Fibroblast of upper back skin (primary cell): ENCODE measurements around the gene ABCA1.
"Not testable (repeated sequence)": the region's sequence is repeated elsewhere in the genome, so short reads cannot be mapped to it uniquely, and the experiment has no call there.

Experiments
- DNase-seq: peaks from one replicate; pipeline ENCODE4 v3.0.0-alpha.2; 2013

The ABCA1 gene, protein sequence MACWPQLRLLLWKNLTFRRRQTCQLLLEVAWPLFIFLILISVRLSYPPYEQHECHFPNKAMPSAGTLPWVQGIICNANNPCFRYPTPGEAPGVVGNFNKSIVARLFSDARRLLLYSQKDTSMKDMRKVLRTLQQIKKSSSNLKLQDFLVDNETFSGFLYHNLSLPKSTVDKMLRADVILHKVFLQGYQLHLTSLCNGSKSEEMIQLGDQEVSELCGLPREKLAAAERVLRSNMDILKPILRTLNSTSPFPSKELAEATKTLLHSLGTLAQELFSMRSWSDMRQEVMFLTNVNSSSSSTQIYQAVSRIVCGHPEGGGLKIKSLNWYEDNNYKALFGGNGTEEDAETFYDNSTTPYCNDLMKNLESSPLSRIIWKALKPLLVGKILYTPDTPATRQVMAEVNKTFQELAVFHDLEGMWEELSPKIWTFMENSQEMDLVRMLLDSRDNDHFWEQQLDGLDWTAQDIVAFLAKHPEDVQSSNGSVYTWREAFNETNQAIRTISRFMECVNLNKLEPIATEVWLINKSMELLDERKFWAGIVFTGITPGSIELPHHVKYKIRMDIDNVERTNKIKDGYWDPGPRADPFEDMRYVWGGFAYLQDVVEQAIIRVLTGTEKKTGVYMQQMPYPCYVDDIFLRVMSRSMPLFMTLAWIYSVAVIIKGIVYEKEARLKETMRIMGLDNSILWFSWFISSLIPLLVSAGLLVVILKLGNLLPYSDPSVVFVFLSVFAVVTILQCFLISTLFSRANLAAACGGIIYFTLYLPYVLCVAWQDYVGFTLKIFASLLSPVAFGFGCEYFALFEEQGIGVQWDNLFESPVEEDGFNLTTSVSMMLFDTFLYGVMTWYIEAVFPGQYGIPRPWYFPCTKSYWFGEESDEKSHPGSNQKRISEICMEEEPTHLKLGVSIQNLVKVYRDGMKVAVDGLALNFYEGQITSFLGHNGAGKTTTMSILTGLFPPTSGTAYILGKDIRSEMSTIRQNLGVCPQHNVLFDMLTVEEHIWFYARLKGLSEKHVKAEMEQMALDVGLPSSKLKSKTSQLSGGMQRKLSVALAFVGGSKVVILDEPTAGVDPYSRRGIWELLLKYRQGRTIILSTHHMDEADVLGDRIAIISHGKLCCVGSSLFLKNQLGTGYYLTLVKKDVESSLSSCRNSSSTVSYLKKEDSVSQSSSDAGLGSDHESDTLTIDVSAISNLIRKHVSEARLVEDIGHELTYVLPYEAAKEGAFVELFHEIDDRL (N-terminal part only)

DNA sequence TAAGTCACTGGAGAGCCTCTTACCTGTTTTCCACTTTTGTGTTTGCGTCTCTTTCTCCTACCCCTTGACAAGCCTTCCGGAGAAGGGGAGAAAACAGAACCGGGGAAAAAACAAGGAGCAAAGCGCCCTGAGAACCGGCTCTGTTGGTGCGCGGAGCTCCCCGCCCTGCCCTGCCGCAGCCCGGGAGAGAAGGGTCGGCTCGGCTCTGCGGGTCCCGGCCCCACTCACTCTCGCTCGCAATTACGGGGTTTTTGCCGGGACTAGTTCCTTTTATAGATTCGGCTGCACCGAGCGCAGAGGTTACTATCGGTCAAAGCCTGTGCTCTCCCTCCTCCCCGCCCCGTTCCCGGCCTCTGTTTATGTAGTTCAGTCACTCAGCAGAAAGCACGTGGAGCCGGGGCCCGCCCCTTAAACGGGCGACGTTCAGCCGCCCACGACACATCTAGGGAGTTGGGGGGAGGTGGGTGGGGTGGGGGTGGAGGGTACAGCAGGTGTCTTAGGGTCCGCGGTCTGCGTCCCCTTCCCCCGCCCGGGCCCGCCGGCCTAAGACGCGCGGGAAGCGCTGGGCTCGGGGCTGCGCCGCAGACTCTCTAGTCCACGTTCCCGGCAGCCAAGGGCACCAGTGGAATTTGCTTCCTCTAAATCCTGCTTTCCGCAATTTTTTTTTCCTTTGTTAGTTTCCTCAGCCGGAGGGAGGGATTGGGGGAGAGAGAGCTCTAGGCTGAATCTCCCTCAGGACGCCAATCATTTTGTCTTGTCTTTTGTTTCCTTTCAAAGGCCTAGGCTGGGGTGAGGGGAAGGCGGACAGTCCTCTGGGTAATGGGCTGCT is at the start of gene ABCA1:
TSS of gene ABCA1 (minus strand) at position 244 of the 829 bp plus-strand sequence. CDS start 24,476 bp downstream, outside the sequence.
- peak; percentile 83 for DNase-seq

- DNase-seq: no peak
These were observed 49.6 kb upstream of the ABCA1 start for GRCh38 chr9:104977580-104977979.

DNA sequence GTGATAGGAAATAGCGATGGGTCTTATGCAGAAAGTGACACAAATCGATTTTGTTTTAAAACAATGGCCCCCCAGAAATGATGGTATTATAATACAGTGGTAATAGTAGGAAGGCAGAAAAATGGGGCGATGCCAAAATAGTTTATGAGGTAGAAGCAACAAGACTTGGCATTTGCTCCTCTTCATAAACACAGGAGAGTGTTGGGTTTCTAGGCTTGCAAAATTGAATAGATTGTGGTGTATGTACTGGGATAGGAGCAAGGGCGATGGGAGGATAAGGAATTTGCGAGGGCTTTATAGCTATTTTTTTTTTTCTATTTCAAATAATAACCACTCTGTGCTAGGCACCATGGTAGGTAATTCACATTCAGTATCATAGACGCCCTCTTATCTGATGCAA is 49.2 kb upstream of the ABCA1 start:
- DNase-seq: no peak

- DNase-seq: not testable (repeated sequence)
These were observed 48.1 kb upstream of the ABCA1 start for GRCh38 chr9:104975966-104976595.

DNA sequence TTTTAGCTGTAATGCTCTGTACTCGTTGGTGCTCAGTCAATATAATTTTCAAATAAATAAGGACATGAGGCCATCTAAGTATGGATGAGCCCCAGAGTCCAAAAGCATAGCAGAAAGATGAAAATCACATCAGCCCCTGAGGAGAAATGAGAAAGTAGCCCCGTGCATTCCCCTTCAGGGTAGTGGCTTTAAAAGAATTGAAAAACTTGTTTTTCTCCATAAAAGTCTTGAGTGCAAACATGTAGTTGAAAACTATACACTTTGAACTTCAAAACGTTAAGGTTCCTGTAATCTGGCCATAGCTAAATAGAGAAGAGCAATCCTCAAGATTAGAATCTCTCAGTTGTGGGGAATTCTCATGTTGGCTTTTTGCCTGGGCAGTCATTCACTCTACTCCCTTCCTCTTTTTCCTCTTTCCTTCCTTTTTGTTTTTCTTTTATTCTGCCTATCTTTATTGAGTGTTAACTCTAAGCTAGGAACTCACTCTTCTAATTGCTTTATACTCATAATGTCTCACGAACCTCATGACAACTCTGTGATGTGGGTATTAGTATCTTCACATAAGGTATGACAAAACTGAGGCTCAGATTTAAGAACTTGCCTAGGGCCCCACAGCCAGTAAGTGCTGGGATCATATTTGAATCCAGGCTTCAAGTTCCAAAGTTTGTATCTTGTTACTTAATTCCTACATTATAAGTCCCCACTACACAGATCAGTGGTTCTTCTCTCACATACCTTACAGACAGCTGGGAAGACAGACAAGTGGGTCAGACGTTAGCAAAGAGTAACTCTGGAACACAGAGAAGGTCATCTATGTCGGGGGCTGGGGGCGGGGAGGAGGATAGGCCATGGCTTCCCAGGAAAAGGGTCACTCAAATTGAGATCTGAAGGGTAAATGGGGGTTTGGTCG is 46.4 kb upstream of the ABCA1 start:
- DNase-seq: no peak

DNA sequence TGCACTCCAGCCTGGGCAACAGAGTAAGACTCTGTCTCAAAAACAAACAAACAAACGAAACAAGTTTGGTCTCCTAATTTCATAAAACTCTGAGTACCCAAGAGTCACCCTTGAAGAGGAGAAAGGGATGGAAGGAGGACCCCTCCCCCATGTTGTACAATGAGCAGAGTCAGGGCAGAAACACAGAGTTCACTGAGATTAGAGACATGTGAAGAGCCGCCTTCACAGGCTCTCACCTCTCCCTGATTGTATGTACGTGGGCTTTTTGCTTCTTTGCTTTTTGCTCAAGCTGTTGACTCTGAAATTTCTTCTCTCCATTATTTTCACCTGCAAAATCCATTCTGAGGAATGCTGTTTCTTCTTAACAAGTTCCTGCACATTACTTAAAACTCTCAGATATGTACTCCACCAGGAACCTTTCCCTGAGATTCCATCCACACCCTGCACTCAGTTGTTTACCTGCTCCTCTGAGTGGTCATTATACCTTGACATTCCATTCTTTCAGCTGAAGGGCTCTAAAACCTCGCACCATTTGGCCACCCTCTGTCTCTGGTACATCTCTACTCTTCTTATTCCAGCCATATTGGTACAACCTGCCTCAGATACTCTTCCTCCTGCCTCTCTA is 44.4 kb upstream of the ABCA1 start:
- DNase-seq: no peak

DNA sequence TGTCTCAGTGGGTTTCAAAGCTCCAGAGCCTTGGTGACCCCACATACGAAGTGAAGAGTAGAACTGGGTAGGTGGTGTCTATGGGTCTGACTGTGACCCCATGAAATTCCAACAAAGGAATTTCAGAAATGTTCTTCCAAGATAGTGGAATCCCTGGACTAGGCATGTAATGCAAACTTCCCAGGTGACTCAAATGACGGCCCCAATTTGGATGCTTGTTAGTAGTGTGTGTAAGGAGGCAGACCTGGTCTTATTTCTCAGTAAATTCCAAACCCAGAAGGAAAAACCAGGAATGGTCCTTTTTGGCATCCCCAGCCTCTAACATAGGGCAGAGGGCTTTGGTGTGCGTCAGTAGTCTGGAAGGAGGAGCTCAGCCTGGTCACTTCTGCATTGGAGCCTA is 43.6 kb upstream of the ABCA1 start:
- DNase-seq: peak; percentile 39

GRCh38 chr9:104970271-104970987 is 42.5 kb upstream of the ABCA1 start:
- DNase-seq: peak; percentile 80

GRCh38 chr9:104969116-104969515 is 41.2 kb upstream of the ABCA1 start:
- DNase-seq: no peak

GRCh38 chr9:104968025-104968982 is 40.3 kb upstream of the ABCA1 start:
- peak; percentile 96 for DNase-seq

DNA sequence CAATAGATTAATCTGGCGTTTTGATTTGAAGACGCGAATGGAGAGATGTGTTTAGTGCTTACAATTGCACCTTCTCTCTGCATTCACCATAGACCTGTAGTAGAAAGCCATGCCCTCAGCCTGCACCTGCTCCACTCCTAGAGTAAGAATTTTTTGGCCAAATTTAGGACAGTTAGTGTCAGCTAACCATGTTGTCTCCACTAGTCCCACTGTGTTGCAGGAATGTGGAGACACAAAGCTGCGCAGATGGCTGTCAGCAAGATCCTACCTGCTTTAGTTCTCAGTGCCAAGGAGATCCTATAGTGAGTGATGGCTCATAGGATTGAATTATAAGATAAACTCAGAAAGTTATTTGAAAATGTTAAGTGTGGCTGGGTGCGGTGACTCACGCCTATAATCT is 35.1 kb upstream of the ABCA1 start:
- no peak for DNase-seq

- DNase-seq: no peak
These were observed 33.9 kb upstream of the ABCA1 start for GRCh38 chr9:104961701-104962359.

GRCh38 chr9:104961238-104961637 is 33.3 kb upstream of the ABCA1 start:
- DNase-seq: peak; percentile 84

- no peak for DNase-seq
These were observed 32.7 kb upstream of the ABCA1 start for GRCh38 chr9:104960662-104961061.

DNA sequence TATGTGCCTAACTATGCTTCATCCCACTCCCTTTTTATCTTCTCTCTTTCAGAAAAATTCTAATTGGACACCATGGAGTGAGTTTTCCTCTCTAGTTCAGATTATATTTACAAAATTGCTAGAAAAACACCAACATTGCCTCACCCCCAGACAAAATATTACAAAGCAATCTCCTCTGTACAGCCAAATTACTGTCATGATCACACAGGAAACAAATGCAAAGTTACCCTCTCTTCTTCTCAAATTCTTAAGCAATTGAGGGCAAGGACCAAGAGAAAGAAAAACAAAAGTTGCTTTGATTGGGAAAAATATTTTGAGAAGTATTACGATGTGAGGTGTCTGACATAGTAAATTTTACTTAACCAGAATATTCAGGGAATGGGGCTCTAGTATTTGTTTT is 30.8 kb upstream of the ABCA1 start:
- DNase-seq: no peak

- not testable (repeated sequence) for DNase-seq
These were observed 30.1 kb upstream of the ABCA1 start for GRCh38 chr9:104958006-104958405.

DNA sequence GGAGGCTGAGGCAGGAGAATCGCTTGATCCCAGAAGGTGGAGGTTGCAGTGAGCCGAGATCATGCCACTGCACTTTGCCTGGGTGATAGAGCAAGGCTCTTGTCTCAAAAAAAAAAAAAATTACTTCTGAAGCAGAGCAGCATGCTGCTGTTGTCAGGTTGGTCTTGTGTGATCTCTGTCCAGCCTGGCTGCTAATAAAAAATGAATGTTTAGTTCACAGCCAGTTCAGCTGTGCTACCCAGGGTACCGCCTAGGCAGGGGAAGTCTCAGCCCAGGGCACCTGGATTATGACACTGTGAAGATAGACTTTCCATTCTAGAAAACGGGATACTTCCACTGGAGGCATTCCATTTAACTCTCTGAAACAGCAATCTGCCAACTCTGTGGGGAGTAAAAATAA is 23.5 kb upstream of the ABCA1 start:
- DNase-seq: no peak

DNA sequence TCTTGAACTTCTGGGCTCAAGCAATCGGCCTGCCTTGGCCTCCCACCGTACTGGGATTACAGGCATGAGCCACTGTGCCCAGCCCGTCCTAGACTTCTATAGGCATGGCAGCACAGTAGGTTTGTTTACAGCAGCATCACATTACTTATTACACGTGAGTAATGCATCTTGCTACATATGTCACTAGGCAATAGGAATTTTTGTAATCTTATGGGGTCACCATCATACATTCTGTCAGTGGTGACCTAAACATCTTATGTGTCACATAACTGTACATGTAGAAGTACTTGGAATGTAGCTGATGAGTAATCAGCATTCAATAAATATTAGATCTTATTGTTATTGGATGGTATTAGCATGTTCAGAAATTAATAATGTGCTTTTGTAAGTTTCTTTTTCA is 22.9 kb upstream of the ABCA1 start:
- DNase-seq: peak; percentile 43
